Nephron progenitor cell (in vitro differentiated cells): ENCODE data around the gene PSMC1.
A peak's percentile ranks its signal among the peaks of the same experiment; 100 is the strongest.
"Not testable (repeated sequence)": the region's sequence is repeated elsewhere in the genome, so short reads cannot be mapped to it uniquely, and the experiment has no call there.

Source experiments
- DNase-seq: peaks from one replicate; pipeline ENCODE4 v3.0.0; 2021
- H3K27ac Mint-ChIP-seq: 2 replicates; pipeline ENCODE4 v1.8.0; 2021; ENCODE audit warnings: mild to moderate bottlenecking, moderate library complexity, mixed read lengths
- H3K27me3 Mint-ChIP-seq: 2 replicates; pipeline ENCODE4 v1.8.0; 2021; ENCODE audit warnings: mild to moderate bottlenecking, low read depth, mixed read lengths; ENCODE audit not compliant: poor library complexity
- H3K36me3 Mint-ChIP-seq: 2 replicates; pipeline ENCODE4 v1.8.0; 2021; ENCODE audit warnings: low read depth, mixed read lengths
- H3K4me1 Mint-ChIP-seq: 2 replicates; pipeline ENCODE4 v1.8.0; 2021; ENCODE audit warnings: mixed read lengths
- H3K4me3 Mint-ChIP-seq: 2 replicates; pipeline ENCODE4 v1.8.0; 2021; ENCODE audit warnings: mild to moderate bottlenecking, moderate library complexity, mixed read lengths
- H3K9me3 Mint-ChIP-seq: 2 replicates; pipeline ENCODE4 v1.8.0; 2021; ENCODE audit warnings: mild to moderate bottlenecking, moderate library complexity, mixed read lengths
- CTCF ChIP-seq: fragments of 200-600 bp; sonication (generic); IDR thresholded peaks from 2 replicates; pipeline ENCODE4 v1.5.0; 2021; ENCODE audit warnings: antibody characterized with exemption

PSMC1 gene

DNA sequence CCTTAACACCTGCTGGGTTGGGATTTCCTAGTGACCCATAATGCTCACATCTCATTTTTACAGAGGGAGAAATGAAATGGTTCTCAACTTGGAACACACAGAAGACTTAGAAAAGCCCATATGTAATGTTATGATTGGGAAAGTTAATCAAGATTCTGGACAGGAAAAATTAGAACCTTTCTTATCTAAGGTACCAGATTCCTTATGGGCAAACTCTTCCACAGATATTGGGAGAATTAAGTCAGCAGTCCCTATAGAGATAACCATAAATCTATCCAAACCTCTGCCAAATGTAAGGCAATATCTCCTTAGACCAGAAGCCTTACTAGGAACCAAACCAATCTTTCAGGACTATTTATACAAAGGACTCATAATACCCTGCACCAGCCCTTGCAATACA lies 13.9 kb upstream of the PSMC1 start:
- Mint-ChIP-seq H3K9me3 (peaks cover 44% of the 10 kb centered on the region), H3K27ac (no peak overlapping the region), H3K27me3 (peaks cover 24% of the 10 kb centered on the region), H3K4me3 (no peak overlapping the region), H3K36me3 (peaks cover 10% of the 10 kb centered on the region), H3K4me1 (no peaks in the 10 kb centered on the region)
- no peak for DNase-seq
- no peak for TF ChIP-seq CTCF

- no peak for DNase-seq
- no peak overlapping the region for H3K27ac Mint-ChIP-seq
- no peaks in the 10 kb centered on the region for H3K4me1 Mint-ChIP-seq
- no peaks in the 10 kb centered on the region for H3K36me3 Mint-ChIP-seq
- peaks cover 45% of the 10 kb centered on the region for H3K27me3 Mint-ChIP-seq
- H3K4me3 Mint-ChIP-seq: no peak overlapping the region
- H3K9me3 Mint-ChIP-seq: peaks cover 7% of the 10 kb centered on the region
- no peak for TF ChIP-seq CTCF
Observed at GRCh38 chr14:90246936-90247335, 9.4 kb upstream of the PSMC1 start.

DNA sequence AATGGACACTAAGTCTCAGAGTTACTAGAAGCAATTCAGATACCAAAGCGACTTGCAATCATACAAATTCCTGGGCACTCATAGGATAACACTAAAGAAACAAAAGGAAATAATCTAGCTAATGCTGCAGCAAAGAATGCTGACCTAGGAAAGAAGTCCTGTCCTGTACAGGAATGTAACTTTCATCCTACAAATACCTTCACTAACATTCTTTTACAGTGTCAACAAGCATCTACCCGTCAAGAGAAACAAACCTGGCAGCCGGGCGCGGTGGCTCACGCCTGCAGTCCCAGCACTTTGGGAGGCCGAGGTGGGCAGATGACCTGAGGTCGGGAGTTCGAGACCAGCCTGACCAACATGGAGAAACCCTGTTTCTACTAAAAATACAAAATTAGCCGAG lies 8.9 kb upstream of the PSMC1 start:
- not testable (repeated sequence) for H3K4me1 Mint-ChIP-seq, H3K4me3 Mint-ChIP-seq, DNase-seq, H3K27ac Mint-ChIP-seq, H3K36me3 Mint-ChIP-seq, H3K9me3 Mint-ChIP-seq
- H3K27me3 Mint-ChIP-seq: peaks cover 46% of the 10 kb centered on the region

DNA sequence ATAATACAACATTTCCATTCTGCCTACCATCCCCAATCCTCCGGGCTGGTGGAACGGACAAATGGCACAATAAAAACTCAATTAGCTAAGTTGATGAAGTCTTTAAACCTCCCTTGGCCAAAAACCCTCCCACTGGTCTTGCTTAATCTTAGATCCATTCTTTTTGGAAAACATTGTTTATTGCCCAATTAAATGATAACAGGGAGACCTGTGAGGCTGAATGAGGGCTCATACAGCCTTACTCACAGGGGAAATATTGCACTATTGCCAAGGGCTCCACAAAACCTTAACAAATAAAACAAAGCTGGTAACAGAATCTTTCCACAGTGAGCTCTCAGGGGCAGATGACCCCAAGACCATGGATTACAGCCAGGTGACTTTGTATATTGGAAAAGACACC lies 7.8 kb upstream of the PSMC1 start:
- no peak for TF ChIP-seq CTCF
- Mint-ChIP-seq H3K4me1 (no peaks in the 10 kb centered on the region), H3K4me3 (no peak overlapping the region), H3K36me3 (no peaks in the 10 kb centered on the region), H3K27me3 (peaks cover 50% of the 10 kb centered on the region), H3K27ac (no peak overlapping the region), H3K9me3 (peaks cover 7% of the 10 kb centered on the region)
- no peak for DNase-seq

- peaks cover 6% of the 10 kb centered on the region for H3K9me3 Mint-ChIP-seq
- H3K27me3 Mint-ChIP-seq: peaks cover 46% of the 10 kb centered on the region
- no peak for DNase-seq
- H3K4me3 Mint-ChIP-seq: no peak overlapping the region
- TF ChIP-seq CTCF: no peak
- H3K27ac Mint-ChIP-seq: no peak overlapping the region
- peaks cover 30% of the 10 kb centered on the region for H3K4me1 Mint-ChIP-seq
- peaks cover 20% of the 10 kb centered on the region for H3K36me3 Mint-ChIP-seq
Observed at GRCh38 chr14:90253826-90254225, 2.5 kb upstream of the PSMC1 start.

DNA sequence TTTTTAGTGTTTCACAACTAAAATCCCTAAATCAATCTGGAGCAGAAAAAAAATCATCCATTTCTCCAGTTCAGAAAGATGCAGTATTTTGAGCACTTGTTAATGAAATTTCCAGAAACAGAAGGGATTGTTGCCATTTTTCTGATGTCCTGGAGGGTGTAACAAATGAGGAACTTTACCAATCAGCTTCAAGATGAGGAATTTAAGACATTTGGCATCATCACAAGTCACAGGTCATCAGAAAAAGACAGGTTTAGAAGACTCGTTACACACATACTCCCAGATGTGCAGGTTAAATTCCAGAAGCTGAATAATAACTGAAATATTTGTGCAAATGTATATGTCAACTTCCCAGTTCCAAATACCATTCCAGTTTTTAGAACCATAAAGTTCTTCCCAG lies 482 bp upstream of the PSMC1 start:
- no peak for TF ChIP-seq CTCF
- Mint-ChIP-seq H3K4me3 (peak overlapping the region; percentile 99), H3K27ac (no peak overlapping the region), H3K27me3 (peaks cover 41% of the 10 kb centered on the region), H3K9me3 (peaks cover 3% of the 10 kb centered on the region), H3K4me1 (peaks cover 30% of the 10 kb centered on the region), H3K36me3 (peaks cover 35% of the 10 kb centered on the region)
- DNase-seq: no peak
